ENCODE results near the gene PPARG.

DNA sequence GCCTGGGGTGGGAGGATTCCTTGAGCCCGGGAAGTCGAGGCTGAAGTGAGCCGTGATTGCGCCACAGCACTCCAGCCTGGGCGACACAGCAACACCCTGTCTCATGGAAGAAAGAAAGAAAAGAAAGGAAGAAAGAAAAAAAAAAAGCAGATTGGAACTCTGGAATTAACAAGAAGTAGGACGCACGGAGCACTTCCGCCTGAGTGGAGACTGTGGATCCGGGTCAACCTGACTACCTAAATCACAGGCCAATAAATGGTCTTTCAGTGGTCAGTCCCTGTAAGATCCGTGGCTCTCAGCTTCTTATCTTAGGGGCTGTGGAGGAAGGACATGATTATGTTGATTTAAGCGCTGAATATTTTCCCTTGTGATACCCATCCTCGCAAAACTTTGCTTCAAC, 2.4 kb upstream of the PPARG start:
- TF ChIP-seq, protein P1, sequence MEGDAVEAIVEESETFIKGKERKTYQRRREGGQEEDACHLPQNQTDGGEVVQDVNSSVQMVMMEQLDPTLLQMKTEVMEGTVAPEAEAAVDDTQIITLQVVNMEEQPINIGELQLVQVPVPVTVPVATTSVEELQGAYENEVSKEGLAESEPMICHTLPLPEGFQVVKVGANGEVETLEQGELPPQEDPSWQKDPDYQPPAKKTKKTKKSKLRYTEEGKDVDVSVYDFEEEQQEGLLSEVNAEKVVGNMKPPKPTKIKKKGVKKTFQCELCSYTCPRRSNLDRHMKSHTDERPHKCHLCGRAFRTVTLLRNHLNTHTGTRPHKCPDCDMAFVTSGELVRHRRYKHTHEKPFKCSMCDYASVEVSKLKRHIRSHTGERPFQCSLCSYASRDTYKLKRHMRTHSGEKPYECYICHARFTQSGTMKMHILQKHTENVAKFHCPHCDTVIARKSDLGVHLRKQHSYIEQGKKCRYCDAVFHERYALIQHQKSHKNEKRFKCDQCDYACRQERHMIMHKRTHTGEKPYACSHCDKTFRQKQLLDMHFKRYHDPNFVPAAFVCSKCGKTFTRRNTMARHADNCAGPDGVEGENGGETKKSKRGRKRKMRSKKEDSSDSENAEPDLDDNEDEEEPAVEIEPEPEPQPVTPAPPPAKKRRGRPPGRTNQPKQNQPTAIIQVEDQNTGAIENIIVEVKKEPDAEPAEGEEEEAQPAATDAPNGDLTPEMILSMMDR (optimal IDR thresholded peaks at IDR 0.05 in 1 of 3, IDR thresholded peaks at IDR 0.05 in 1 of 3, conservative IDR thresholded peaks at IDR 0.05 in 1 of 3; ENCODE audit: extremely low read depth in 1 of 3, insufficient read depth in 2 of 3, low read length in 3 of 3) = no peak
- TF ChIP-seq EZH2 (IDR thresholded peaks at IDR 0.05; ENCODE audit: low read length) = no peak
